IPS-18c (cell line): ENCODE data around the gene FERMT3.

Experiments
- H3K4me3 ChIP-seq: 2 replicates; pipeline ENCODE4 v1.7.0; 2013; ENCODE audit warnings: low read depth, mild to moderate bottlenecking, low read length, moderate library complexity; ENCODE audit not compliant: insufficient read depth
- H3K9me3 ChIP-seq: one replicate; pipeline ENCODE4 v1.6.1; 2013; ENCODE audit warnings: mild to moderate bottlenecking, low read length, moderate library complexity; ENCODE audit not compliant: control insufficient read depth, insufficient read depth

FERMT3 gene

GRCh38 chr11:64249563-64250414 lies 43.3 kb downstream of the FERMT3 start:
- H3K4me3 ChIP-seq = no peak overlapping the region
- H3K9me3 ChIP-seq = no peaks in the 10 kb centered on the region

GRCh38 chr11:64250415-64251015 lies 44.0 kb downstream of the FERMT3 start:
- Histone ChIP-seq H3K4me3 (peak overlapping the region; percentile 51), H3K9me3 (no peaks in the 10 kb centered on the region)

- peak within 1 kb of the TSS; percentile 87 for H3K4me3 ChIP-seq
- no peaks in the 10 kb centered on the region for H3K9me3 ChIP-seq
These were observed 44.7 kb downstream of the FERMT3 start, which contains the start of gene PLCB3 for GRCh38 chr11:64251016-64251752. Gene PLCB3 (plus strand): TSS chr11:64251530. CDS start chr11:64251650, 120 bp downstream.

- Histone ChIP-seq H3K9me3 (no peaks in the 10 kb centered on the region), H3K4me3 (peak overlapping the region; percentile 87)
These were observed 45.2 kb downstream of the FERMT3 start for GRCh38 chr11:64251753-64252002.

GRCh38 chr11:64252003-64252872 lies 45.7 kb downstream of the FERMT3 start:
- Histone ChIP-seq H3K4me3 (peak overlapping the region; percentile 87), H3K9me3 (no peaks in the 10 kb centered on the region)

- peak overlapping the region; percentile 28; the same call in 1 of the 2 replicates for H3K4me3 ChIP-seq
These were observed 46.5 kb downstream of the FERMT3 start for GRCh38 chr11:64253043-64253442.

GRCh38 chr11:64253481-64253880 lies 47.0 kb downstream of the FERMT3 start:
- H3K4me3 ChIP-seq = no peak overlapping the region
- no peaks in the 10 kb centered on the region for H3K9me3 ChIP-seq

More at GRCh38 chr11:64253043-64253442, 46.5 kb downstream of the FERMT3 start:
- no peaks in the 10 kb centered on the region for H3K9me3 ChIP-seq

- no peak overlapping the region for H3K4me3 ChIP-seq
- H3K9me3 ChIP-seq = no peaks in the 10 kb centered on the region
These were observed 47.8 kb downstream of the FERMT3 start for GRCh38 chr11:64254326-64254725.

GRCh38 chr11:64255135-64256128 lies 48.9 kb downstream of the FERMT3 start:
- no peak overlapping the region for H3K4me3 ChIP-seq
- no peaks in the 10 kb centered on the region for H3K9me3 ChIP-seq

GRCh38 chr11:64256300-64256699 lies 49.8 kb downstream of the FERMT3 start:
- H3K4me3 ChIP-seq = no peak overlapping the region
- H3K9me3 ChIP-seq = no peaks in the 10 kb centered on the region

- H3K4me3 ChIP-seq = no peak overlapping the region
- no peaks in the 10 kb centered on the region for H3K9me3 ChIP-seq
These were observed 51.8 kb downstream of the FERMT3 start for GRCh38 chr11:64258356-64258755.

- H3K9me3 ChIP-seq = no peaks in the 10 kb centered on the region
- H3K4me3 ChIP-seq = no peak overlapping the region
These were observed 52.5 kb downstream of the FERMT3 start for GRCh38 chr11:64258946-64259532.

- no peaks in the 10 kb centered on the region for H3K9me3 ChIP-seq
- H3K4me3 ChIP-seq = no peak overlapping the region
These were observed 53.1 kb downstream of the FERMT3 start for GRCh38 chr11:64259533-64260067.

- H3K9me3 ChIP-seq = no peaks in the 10 kb centered on the region
- no peak overlapping the region for H3K4me3 ChIP-seq
These were observed 53.7 kb downstream of the FERMT3 start for GRCh38 chr11:64260147-64260708.

- no peaks in the 10 kb centered on the region for H3K9me3 ChIP-seq
- no peak overlapping the region for H3K4me3 ChIP-seq
These were observed 55.1 kb downstream of the FERMT3 start for GRCh38 chr11:64261556-64262080.
